ENCODE measurements around the gene PRTFDC1.

- TF ChIP-seq CTCF (IDR thresholded peaks at IDR 0.05) (no peak), POLR2A (IDR thresholded peaks at IDR 0.05; ENCODE audit: low read depth) (no peak)
Measured at GRCh38 chr10:24821986-24822385, 130.4 kb downstream of the PRTFDC1 start.

Data from esophagus muscularis mucosa (tissue), 3 donors.